ENCODE data around the gene RASA3.

GRCh38 chr13:114096031-114096485 lies 36.4 kb downstream of the RASA3 start:
- TF ChIP-seq CTCF (IDR thresholded peaks at IDR 0.05; ENCODE audit: insufficient read depth, low read length) (no peak), REST (IDR thresholded peaks at IDR 0.05; ENCODE audit: insufficient replicate concordance, low read depth) (no peak), POLR2AphosphoS5 (IDR thresholded peaks at IDR 0.05; ENCODE audit: low read depth) (no peak)
